T47D (cell line): ENCODE data around the gene TMEM63B.

ENCODE experiments used
- DNase-seq, 2 experiments: peaks; one replicate each; pipeline versions ENCODE4 v3.0.0 to v3.0.0-alpha.2; 2011 to 2012; ENCODE audit warnings: low read depth in 1 of 2, low spot score in 1 of 2
- JUND ChIP-seq: IDR thresholded peaks from 2 replicates; pipeline ENCODE4 v1.6.1; 2012; ENCODE audit warnings: low read depth
- in situ Hi-C: cut with HindIII; loops from 2 replicates; pipeline ENCODE4 v1.10.0; 2016; ENCODE audit warnings: low sequenced_read_pairs, low pct_unique_long_range_greater_than_20kb

TMEM63B gene

GRCh38 chr6:44100088-44100550, 27.2 kb upstream of the TMEM63B start:
- peak; percentile 50 to 69 for DNase-seq
- TF ChIP-seq JUND = no peak
- in situ Hi-C loops = no loop called here

GRCh38 chr6:44101832-44102231, 25.5 kb upstream of the TMEM63B start:
- in situ Hi-C loops = no loop called here

GRCh38 chr6:44102527-44102926, 24.8 kb upstream of the TMEM63B start:
- in situ Hi-C loops = no loop called here
- TF ChIP-seq JUND = no peak
- no peak for DNase-seq

More at GRCh38 chr6:44101832-44102231, 25.5 kb upstream of the TMEM63B start:
- no peak for TF ChIP-seq JUND
- no peak for DNase-seq

- in situ Hi-C loops = no loop called here
- DNase-seq = no peak
- TF ChIP-seq JUND = no peak
Measured at GRCh38 chr6:44104481-44105021, 22.8 kb upstream of the TMEM63B start.

GRCh38 chr6:44105146-44105545, 22.2 kb upstream of the TMEM63B start:
- in situ Hi-C loops = no loop called here
- TF ChIP-seq JUND = no peak
- DNase-seq = no peak

GRCh38 chr6:44105993-44106740, 21.2 kb upstream of the TMEM63B start:
- TF ChIP-seq JUND = no peak
- in situ Hi-C loops = no loop called here
- no peak for DNase-seq

GRCh38 chr6:44107017-44107416, 20.3 kb upstream of the TMEM63B start:
- in situ Hi-C loops = no loop called here
- DNase-seq = no peak
- no peak for TF ChIP-seq JUND

- no peak for TF ChIP-seq JUND
- in situ Hi-C loops = no loop called here
- no peak for DNase-seq
Measured at GRCh38 chr6:44108471-44108870, 18.9 kb upstream of the TMEM63B start.

- in situ Hi-C loops = no loop called here
- no peak for DNase-seq
- no peak for TF ChIP-seq JUND
Measured at GRCh38 chr6:44109212-44109611, 18.1 kb upstream of the TMEM63B start.

GRCh38 chr6:44110005-44110676, 17.2 kb upstream of the TMEM63B start:
- in situ Hi-C loops = no loop called here
- peak in 1 of 2 experiments; percentile 81 for DNase-seq
- no peak for TF ChIP-seq JUND

- in situ Hi-C loops = no loop called here
- no peak for DNase-seq
- TF ChIP-seq JUND = no peak
Measured at GRCh38 chr6:44110966-44111365, 16.4 kb upstream of the TMEM63B start.

GRCh38 chr6:44111434-44112417, 15.6 kb upstream of the TMEM63B start:
- TF ChIP-seq JUND = no peak
- peak in 1 of 2 experiments; percentile 59 for DNase-seq
- in situ Hi-C loops = no loop called here
